GM12878 (cell line): ENCODE data around the gene E2F7.

Experiments used
- CHD2 ChIP-seq: IDR thresholded peaks from 2 replicates; pipeline ENCODE4 v1.6.1; 2011; ENCODE audit warnings: low read depth, low read length, improper control_type of control experiment, borderline replicate concordance
- EP300 ChIP-seq, 2 experiments: fragments of 150-350 bp in 1 of 2; IDR thresholded peaks; 2 replicates each; pipeline ENCODE4 v1.6.1; 2011 to 2012; ENCODE audit warnings: low read depth in 2 of 2, low read length in 2 of 2, borderline replicate concordance in 1 of 2, improper control_type of control experiment in 1 of 2, inconsistent platforms in 1 of 2; ENCODE audit not compliant: control insufficient read depth in 1 of 2
- IKZF1 ChIP-seq: fragments of 450-650 bp; conservative IDR thresholded peaks from 2 replicates; pipeline ENCODE4 v1.6.1; 2017; ENCODE audit warnings: antibody characterized with exemption, mild to moderate bottlenecking
- KDM1A ChIP-seq: fragments of 200-600 bp; sonication (generic); IDR thresholded peaks from 2 replicates; pipeline ENCODE4 v1.6.1; 2016; ENCODE audit warnings: borderline replicate concordance
- POLR2AphosphoS5 ChIP-seq: IDR thresholded peaks from 2 replicates; pipeline ENCODE4 v1.6.1; 2011; ENCODE audit warnings: mild to moderate bottlenecking, low read length, inconsistent platforms
- SREBF2 ChIP-seq: IDR thresholded peaks from 2 replicates; pipeline ENCODE4 v1.6.1; 2012; ENCODE audit warnings: mild to moderate bottlenecking, low read length
- TF ChIP-seq, protein P1 (sequence below), 3 experiments: IDR thresholded peaks in 2 of 3; conservative IDR thresholded peaks in 1 of 3; 2 replicates each; pipeline ENCODE4 v1.5.1; 2011; ENCODE audit warnings: low read depth in 3 of 3, low read length in 3 of 3, mild to moderate bottlenecking in 3 of 3, control low read depth in 2 of 3, moderate library complexity in 2 of 3, inconsistent platforms in 1 of 3, mixed read lengths in 1 of 3; ENCODE audit not compliant: control insufficient read depth in 2 of 3, insufficient read depth in 1 of 3; ENCODE audit errors: extremely low read depth in 1 of 3

- no peak for TF ChIP-seq IKZF1
- no peak for TF ChIP-seq CHD2
- TF ChIP-seq, protein P1, sequence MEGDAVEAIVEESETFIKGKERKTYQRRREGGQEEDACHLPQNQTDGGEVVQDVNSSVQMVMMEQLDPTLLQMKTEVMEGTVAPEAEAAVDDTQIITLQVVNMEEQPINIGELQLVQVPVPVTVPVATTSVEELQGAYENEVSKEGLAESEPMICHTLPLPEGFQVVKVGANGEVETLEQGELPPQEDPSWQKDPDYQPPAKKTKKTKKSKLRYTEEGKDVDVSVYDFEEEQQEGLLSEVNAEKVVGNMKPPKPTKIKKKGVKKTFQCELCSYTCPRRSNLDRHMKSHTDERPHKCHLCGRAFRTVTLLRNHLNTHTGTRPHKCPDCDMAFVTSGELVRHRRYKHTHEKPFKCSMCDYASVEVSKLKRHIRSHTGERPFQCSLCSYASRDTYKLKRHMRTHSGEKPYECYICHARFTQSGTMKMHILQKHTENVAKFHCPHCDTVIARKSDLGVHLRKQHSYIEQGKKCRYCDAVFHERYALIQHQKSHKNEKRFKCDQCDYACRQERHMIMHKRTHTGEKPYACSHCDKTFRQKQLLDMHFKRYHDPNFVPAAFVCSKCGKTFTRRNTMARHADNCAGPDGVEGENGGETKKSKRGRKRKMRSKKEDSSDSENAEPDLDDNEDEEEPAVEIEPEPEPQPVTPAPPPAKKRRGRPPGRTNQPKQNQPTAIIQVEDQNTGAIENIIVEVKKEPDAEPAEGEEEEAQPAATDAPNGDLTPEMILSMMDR (IDR thresholded peaks at IDR 0.05 in 2 of 3, conservative IDR thresholded peaks at IDR 0.05 in 1 of 3; ENCODE audit: control insufficient read depth in 2 of 3, extremely low read depth in 1 of 3, insufficient read depth in 1 of 3, low read depth in 3 of 3, low read length in 3 of 3) = no peak
- TF ChIP-seq KDM1A = no peak
- TF ChIP-seq POLR2AphosphoS5 = no peak
- no peak for TF ChIP-seq EP300 (IDR thresholded peaks at IDR 0.05; ENCODE audit: borderline replicate concordance in 1 of 2, control insufficient read depth in 1 of 2, low read depth in 2 of 2, low read length in 2 of 2)
- no peak for TF ChIP-seq SREBF2
These were observed 52.3 kb downstream of the E2F7 start for GRCh38 chr12:77013091-77013490.
